Measurements from ENCODE around the gene KCNJ16.

Gene KCNJ16

GRCh38 chr17:70099294-70099693 lies 24.3 kb downstream of the KCNJ16 start:
- DNase-seq = peak in 2 of 4 experiments; percentile 51 to 65

GRCh38 chr17:70099884-70100283 lies 24.9 kb downstream of the KCNJ16 start:
- DNase-seq = peak; percentile 28 to 57 (median 40)

GRCh38 chr17:70100983-70101382 lies 26.0 kb downstream of the KCNJ16 start:
- no peak for DNase-seq

- peak in 1 of 4 experiments; percentile 7 for DNase-seq
Observed at GRCh38 chr17:70102531-70102930, 27.5 kb downstream of the KCNJ16 start.

GRCh38 chr17:70104791-70105523 lies 29.9 kb downstream of the KCNJ16 start:
- DNase-seq = peak in 1 of 4 experiments; percentile 39

- no peak for DNase-seq
Observed at GRCh38 chr17:70105641-70106040, 30.6 kb downstream of the KCNJ16 start.

- DNase-seq = no peak
Observed at GRCh38 chr17:70106551-70106950, 31.5 kb downstream of the KCNJ16 start.

GRCh38 chr17:70107441-70107840 lies 32.4 kb downstream of the KCNJ16 start:
- no peak for DNase-seq

GRCh38 chr17:70107904-70108565 lies 33.0 kb downstream of the KCNJ16 start:
- DNase-seq = no peak

GRCh38 chr17:70109497-70109896 lies 34.5 kb downstream of the KCNJ16 start:
- no peak for DNase-seq

- no peak for DNase-seq
Observed at GRCh38 chr17:70110443-70110880, 35.4 kb downstream of the KCNJ16 start.

- no peak for DNase-seq
Observed at GRCh38 chr17:70111201-70111600, 36.2 kb downstream of the KCNJ16 start.

GRCh38 chr17:70114405-70114804 lies 39.4 kb downstream of the KCNJ16 start:
- DNase-seq = no peak

GRCh38 chr17:70115126-70115525 lies 40.1 kb downstream of the KCNJ16 start:
- DNase-seq = no peak

GRCh38 chr17:70116919-70117318 lies 41.9 kb downstream of the KCNJ16 start:
- no peak for DNase-seq

- no peak for DNase-seq
Observed at GRCh38 chr17:70119545-70119944, 44.5 kb downstream of the KCNJ16 start.

- DNase-seq = peak; percentile 62 to 80 (median 66)
Observed at GRCh38 chr17:70119983-70120382, 45.0 kb downstream of the KCNJ16 start.

- DNase-seq = peak; percentile 6 to 49 (median 26)
Observed at GRCh38 chr17:70120425-70120824, 45.4 kb downstream of the KCNJ16 start.

- peak in 2 of 4 experiments; percentile 31 to 53 for DNase-seq
Observed at GRCh38 chr17:70121126-70121525, 46.1 kb downstream of the KCNJ16 start.

GRCh38 chr17:70123193-70123592 lies 48.2 kb downstream of the KCNJ16 start:
- peak; percentile 54 to 85 (median 74) for DNase-seq

- DNase-seq = no peak
Observed at GRCh38 chr17:70124723-70125122, 49.7 kb downstream of the KCNJ16 start.

GRCh38 chr17:70127221-70127873 lies 52.3 kb downstream of the KCNJ16 start:
- no peak for DNase-seq

GRCh38 chr17:70128727-70129238 lies 53.8 kb downstream of the KCNJ16 start:
- no peak for DNase-seq
